BLaER1 (cell line): ENCODE data around the gene MYMX.
A peak's percentile ranks its signal among the peaks of the same experiment; 100 is the strongest.

Experiments
- H3K27ac ChIP-seq: shearing (Covaris generic); formaldehyde crosslinking; 2 replicates; pipeline ENCODE4 v1.8.1; 2022
- H3K27me3 ChIP-seq: shearing (Covaris generic); formaldehyde crosslinking; 2 replicates; pipeline ENCODE4 v1.8.1; 2022
- H3K36me3 ChIP-seq: shearing (Covaris generic); formaldehyde crosslinking; 2 replicates; pipeline ENCODE4 v1.8.1; 2022
- H3K4me1 ChIP-seq: shearing (Covaris generic); formaldehyde crosslinking; 2 replicates; pipeline ENCODE4 v1.8.1; 2022
- H3K4me2 ChIP-seq: shearing (Covaris generic); formaldehyde crosslinking; 2 replicates; pipeline ENCODE4 v1.8.1; 2022
- H3K4me3 ChIP-seq: shearing (Covaris generic); formaldehyde crosslinking; 2 replicates; pipeline ENCODE4 v1.8.1; 2022
- H3K9ac ChIP-seq: shearing (Covaris generic); formaldehyde crosslinking; 2 replicates; pipeline ENCODE4 v1.8.1; 2022
- H3K9me3 ChIP-seq: shearing (Covaris generic); formaldehyde crosslinking; 2 replicates; pipeline ENCODE4 v1.8.1; 2022
- H4K20me1 ChIP-seq: shearing (Covaris generic); formaldehyde crosslinking; 2 replicates; pipeline ENCODE4 v1.8.1; 2022
- Cebpa-rat ChIP-seq: shearing (Covaris generic); IDR thresholded peaks from 2 replicates; pipeline ENCODE4 v1.8.1; 2022

Gene MYMX

DNA sequence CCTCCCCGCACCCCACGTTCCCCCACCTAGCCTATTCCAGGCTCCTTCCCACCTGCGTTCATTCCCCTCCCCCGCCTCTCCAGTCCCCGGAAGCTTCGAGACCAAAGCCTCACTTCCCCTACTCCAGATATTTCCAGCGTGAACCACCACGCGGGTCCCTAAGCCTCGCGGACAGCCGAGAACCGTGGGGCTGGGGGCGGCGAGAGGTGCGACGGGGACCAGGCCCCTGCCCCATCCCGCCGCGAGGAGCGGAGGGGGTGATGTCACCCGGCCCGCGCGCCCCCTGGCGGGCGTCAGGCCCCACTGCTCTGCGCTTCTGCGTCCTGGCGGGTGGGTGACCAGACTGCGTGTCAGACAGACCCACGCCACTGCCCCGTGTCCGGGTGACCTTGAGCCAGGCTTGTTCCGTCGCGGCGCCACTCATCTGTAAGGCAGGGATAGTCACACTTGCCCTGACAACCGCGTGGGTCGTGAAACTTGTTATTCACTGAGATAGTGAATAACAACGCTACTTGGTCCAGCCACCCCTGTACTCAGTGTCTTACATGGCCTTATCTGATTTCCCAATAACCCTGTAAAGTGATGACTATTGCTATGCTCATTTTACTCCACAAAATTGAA, 21.2 kb downstream of the MYMX start:
- Histone ChIP-seq H3K27me3 (no peaks in the 10 kb centered on the region), H3K4me3 (peak overlapping the region; percentile 72), H3K9me3 (no peaks in the 10 kb centered on the region), H3K27ac (peak overlapping the region; percentile 83), H4K20me1 (no peaks in the 10 kb centered on the region), H3K9ac (peak overlapping the region; percentile 76), H3K4me2 (peak overlapping the region; percentile 88), H3K4me1 (peaks cover 43% of the 10 kb centered on the region), H3K36me3 (peaks cover 10% of the 10 kb centered on the region)
- no peak for TF ChIP-seq Cebpa-rat

DNA sequence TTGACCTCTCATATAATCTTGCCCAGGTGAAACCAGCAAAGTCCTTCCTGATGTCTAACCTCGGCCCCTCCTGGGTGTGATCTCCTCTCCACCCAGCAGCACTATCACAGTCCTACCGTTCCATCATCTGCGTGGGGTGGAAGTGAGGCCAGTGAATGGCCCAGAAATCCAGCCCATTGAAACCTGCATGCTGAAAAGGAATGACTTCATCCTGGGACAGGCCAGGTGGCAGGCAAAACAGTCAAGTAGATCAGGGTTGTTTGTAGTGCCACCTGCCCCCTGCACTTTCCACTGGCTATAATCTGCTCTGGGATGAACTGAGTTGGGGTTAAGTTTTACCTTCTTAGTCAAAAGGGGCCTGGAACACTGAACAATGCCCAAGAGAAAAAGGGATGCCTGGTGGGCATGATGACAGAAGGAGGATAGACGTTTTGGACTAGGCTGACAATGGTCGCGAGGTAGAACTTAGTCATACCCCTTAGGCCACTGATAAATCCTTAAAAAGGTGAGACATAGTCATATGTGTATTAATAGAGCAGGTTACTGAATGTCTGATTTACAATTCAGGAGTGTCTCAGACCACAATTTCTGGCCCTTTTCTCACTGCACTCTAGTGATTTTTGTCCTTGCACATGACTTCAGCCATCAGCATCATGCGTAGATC, 22.1 kb downstream of the MYMX start:
- TF ChIP-seq Cebpa-rat, result no peak
- Histone ChIP-seq H4K20me1 (no peaks in the 10 kb centered on the region), H3K27me3 (no peaks in the 10 kb centered on the region), H3K36me3 (peaks cover under 1% of the 10 kb centered on the region; the same call in 1 of the 2 replicates), H3K27ac (no peak overlapping the region), H3K9ac (no peak overlapping the region), H3K4me1 (peaks cover 34% of the 10 kb centered on the region), H3K9me3 (no peaks in the 10 kb centered on the region), H3K4me3 (no peak overlapping the region), H3K4me2 (no peak overlapping the region)

DNA sequence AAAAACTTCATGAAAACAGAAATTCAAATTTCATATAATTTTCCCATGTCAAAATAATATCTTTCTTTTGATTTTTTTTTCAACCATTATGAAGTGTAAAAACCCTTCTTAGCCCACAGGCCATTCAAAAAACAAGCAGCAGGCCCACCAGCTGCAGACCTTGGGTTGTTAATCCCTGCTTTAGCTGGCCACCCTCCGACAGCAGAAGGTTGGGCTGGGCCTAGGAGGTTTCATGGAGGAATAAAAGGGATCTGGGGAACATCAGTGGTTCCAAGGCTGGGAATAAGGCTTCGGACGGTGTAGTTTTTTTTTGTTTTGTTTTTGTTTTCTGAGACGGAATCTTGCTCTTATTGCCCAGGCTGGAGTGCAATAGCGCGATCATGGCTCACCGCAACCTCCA, 26.6 kb downstream of the MYMX start:
- TF ChIP-seq Cebpa-rat, result no peak
- Histone ChIP-seq H4K20me1 (peaks cover 14% of the 10 kb centered on the region), H3K36me3 (peaks cover 4% of the 10 kb centered on the region), H3K4me2 (no peak overlapping the region), H3K4me1 (peaks cover 15% of the 10 kb centered on the region), H3K9me3 (no peaks in the 10 kb centered on the region), H3K4me3 (no peak overlapping the region), H3K27me3 (no peaks in the 10 kb centered on the region), H3K27ac (no peak overlapping the region), H3K9ac (no peak overlapping the region)

DNA sequence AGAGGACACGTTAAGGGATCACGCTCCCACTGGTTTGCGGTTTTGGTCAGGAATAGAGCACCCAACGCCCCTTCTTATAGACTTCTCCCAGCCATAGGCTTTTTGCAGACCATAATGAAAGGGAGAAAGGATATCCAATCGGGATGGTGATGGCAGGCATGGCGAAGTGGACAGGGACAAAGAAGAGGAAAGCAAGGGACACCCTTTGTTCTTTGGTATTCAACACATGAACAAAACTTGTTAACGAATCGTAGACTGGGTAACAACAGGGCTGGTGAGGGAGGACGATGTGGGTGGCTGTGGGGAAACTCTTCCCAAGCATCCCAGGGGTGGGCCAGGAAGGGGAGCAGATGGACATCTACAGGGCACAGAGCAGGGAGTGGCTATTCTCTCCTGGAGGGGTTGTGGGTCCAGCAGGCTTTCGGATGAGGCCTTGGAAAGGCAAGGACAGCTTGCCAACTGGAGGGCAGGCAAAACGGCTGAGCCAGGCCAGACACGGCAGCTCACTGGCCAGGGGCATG, 28.7 kb downstream of the MYMX start:
- TF ChIP-seq Cebpa-rat, result no peak
- H3K36me3 ChIP-seq, result peaks cover 25% of the 10 kb centered on the region
- H3K9me3 ChIP-seq, result no peaks in the 10 kb centered on the region
- H3K4me3 ChIP-seq, result peak overlapping the region; percentile 95
- peaks cover 35% of the 10 kb centered on the region for H3K4me1 ChIP-seq
- peak overlapping the region; percentile 98; the same call in 1 of the 2 replicates for H3K27ac ChIP-seq
- H3K27me3 ChIP-seq, result no peaks in the 10 kb centered on the region
- peaks cover 35% of the 10 kb centered on the region for H4K20me1 ChIP-seq
- peak overlapping the region; percentile 99 for H3K9ac ChIP-seq
- H3K4me2 ChIP-seq, result peak overlapping the region; percentile 71

DNA sequence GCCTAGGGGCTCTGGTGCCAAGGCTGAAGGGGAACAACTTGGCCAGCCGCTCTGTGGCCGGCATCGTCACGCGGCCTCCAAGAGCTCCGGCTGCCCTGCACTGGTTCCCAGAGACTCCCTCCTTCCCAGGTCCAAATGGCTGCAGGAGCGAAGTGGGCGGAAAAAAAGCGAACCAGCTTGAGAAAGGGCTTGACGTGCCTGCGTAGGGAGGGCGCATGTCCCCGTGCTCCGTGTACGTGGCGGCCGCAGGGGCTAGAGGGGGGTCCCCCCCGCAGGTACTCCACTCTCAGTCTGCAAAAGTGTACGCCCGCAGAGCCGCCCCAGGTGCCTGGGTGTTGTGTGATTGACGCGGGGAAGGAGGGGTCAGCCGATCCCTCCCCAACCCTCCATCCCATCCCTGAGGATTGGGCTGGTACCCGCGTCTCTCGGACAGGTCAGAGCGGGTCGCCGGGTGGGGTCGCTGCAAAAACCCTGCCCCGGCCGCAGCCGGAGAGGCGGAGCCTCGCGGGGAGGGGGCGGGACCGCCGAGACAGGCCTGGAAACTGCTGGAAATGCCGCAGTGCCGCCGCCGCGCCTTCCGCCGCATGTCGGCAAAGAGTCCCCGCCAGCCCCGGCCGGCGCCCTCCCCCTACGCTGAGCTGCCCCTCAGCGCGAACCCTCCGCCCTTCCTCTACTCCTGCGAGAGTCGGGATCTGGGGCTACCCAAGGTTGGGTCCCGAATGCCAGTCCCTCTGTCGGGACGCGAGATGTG, 29.4 kb downstream of the MYMX start:
- H3K4me3 ChIP-seq, result peak overlapping the region; percentile 95
- H3K4me1 ChIP-seq, result peaks cover 42% of the 10 kb centered on the region
- peaks cover 32% of the 10 kb centered on the region for H3K36me3 ChIP-seq
- peaks cover 41% of the 10 kb centered on the region for H4K20me1 ChIP-seq
- peak overlapping the region; percentile 71 for H3K4me2 ChIP-seq
- H3K9ac ChIP-seq, result peak overlapping the region; percentile 99
- peak overlapping the region; percentile 98 for H3K27ac ChIP-seq
- no peaks in the 10 kb centered on the region for H3K27me3 ChIP-seq
- TF ChIP-seq Cebpa-rat, result no peak
- H3K9me3 ChIP-seq, result no peaks in the 10 kb centered on the region

DNA sequence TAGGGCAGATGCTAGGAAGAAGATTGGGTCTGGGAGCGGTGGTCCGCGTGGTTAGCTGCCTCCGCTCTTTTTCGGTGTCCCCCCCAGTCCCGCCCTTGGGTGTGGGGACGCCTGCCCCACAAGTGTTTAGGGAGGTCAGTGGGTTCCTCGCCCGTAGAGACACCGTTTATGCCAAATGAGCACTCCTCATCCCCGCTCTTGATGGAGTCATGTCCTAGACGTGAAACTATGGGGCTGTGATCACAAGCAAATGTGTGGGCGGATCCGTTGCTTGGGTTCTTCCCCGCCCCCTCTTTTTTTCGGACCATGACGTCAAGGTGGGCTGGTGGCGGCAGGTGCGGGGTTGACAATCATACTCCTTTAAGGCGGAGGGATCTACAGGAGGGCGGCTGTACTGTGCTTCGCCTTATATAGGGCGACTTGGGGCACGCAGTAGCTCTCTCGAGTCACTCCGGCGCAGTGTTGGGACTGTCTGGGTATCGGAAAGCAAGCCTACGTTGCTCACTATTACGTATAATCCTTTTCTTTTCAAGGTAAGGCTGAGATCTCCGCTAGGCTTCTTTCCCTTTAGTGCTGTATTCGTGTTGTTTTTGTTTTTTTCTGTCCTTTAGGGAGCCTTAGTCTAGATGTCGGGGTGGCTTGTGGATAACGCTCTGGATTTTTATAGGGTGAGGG, 30.1 kb downstream of the MYMX start, which contains the start of gene HSP90AB1:
Gene HSP90AB1 (plus strand): TSS at position 439 of the 675 bp plus-strand sequence. CDS start 1,529 bp downstream, outside the sequence.
- H3K4me2 ChIP-seq, result peak within 1 kb of the TSS; percentile 71
- H3K36me3 ChIP-seq, result peaks cover 39% of the 10 kb centered on the region
- H3K4me3 ChIP-seq, result peak within 1 kb of the TSS; percentile 95
- H3K9ac ChIP-seq, result peak within 1 kb of the TSS; percentile 99
- peaks cover 43% of the 10 kb centered on the region for H3K4me1 ChIP-seq
- H3K9me3 ChIP-seq, result no peaks in the 10 kb centered on the region
- TF ChIP-seq Cebpa-rat, result no peak
- H3K27ac ChIP-seq, result peak within 1 kb of the TSS; percentile 98
- H3K27me3 ChIP-seq, result no peaks in the 10 kb centered on the region
- peaks cover 48% of the 10 kb centered on the region for H4K20me1 ChIP-seq

DNA sequence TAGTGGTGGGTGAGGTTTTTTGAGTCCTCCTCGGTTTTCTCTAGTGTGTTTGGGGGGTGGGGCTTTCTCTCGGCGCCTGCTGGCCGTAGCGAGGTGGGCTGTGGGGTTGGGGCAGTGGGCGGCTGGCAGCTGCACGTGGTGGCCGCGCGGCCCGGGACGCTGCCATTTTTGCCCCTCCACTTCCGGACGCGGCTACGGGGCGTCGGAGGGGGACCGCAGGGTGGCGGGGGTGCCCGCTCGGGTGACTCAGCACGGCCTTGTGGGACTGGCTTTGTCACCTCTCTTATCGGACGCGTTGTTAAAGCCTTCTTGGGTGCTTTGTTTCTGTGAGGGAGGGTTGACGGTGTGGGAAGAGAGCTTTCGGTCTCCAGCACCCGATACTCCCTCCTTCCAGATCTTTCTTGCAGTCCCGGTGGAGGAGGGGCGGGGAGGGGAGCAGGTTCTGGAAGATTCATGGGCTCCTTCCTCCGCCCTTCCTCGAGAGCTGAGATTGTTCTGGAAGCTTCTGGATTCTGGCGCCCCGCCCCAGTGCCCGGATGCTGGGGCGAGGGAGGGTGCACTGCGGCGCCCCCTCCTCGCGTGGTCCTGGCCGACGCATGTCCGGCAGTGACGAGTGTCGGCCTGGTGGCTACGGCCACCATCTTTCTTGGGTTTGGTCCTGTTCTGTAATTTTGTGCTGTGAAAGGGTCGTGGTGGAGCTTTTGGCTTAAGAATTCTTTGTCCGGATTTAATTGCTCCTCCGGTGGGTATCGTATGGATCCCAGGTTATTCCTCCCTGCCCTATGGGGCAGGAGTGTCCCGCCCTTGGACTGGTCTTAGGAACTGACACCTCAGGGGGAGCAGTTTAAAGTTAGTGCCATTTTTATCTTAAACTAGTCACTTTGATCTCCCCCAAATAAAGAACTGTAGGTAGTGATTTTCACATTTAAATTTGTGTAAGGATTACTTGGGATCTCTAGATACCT, 30.9 kb downstream of the MYMX start:
- peaks cover 42% of the 10 kb centered on the region for H3K4me1 ChIP-seq
- TF ChIP-seq Cebpa-rat, result no peak
- H4K20me1 ChIP-seq, result peaks cover 57% of the 10 kb centered on the region
- no peaks in the 10 kb centered on the region for H3K27me3 ChIP-seq
- peak overlapping the region; percentile 95 for H3K4me3 ChIP-seq
- peak overlapping the region; percentile 99 for H3K9ac ChIP-seq
- peak overlapping the region; percentile 98 for H3K27ac ChIP-seq
- peaks cover 47% of the 10 kb centered on the region for H3K36me3 ChIP-seq
- H3K4me2 ChIP-seq, result peak overlapping the region; percentile 71
- H3K9me3 ChIP-seq, result no peaks in the 10 kb centered on the region

DNA sequence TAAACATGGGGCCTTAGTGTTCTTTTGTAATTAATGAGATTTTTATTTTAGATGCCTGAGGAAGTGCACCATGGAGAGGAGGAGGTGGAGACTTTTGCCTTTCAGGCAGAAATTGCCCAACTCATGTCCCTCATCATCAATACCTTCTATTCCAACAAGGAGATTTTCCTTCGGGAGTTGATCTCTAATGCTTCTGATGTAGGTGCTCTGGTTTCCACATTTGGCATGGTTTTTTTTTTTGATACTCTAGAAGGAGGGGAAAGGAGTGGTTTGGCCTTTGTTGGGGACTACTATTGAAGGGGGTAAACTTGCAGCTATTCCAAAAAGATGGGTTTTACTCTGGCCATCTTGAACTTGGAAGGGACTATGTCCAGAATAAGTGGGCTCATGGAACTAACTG, 31.9 kb downstream of the MYMX start:
- Histone ChIP-seq H3K4me2 (peak overlapping the region; percentile 71), H3K9ac (peak overlapping the region; percentile 99), H3K27me3 (no peaks in the 10 kb centered on the region), H3K27ac (peak overlapping the region; percentile 98; the same call in 1 of the 2 replicates), H3K36me3 (peaks cover 57% of the 10 kb centered on the region), H3K4me3 (peak overlapping the region; percentile 95), H3K4me1 (peaks cover 48% of the 10 kb centered on the region), H4K20me1 (peaks cover 66% of the 10 kb centered on the region), H3K9me3 (no peaks in the 10 kb centered on the region)
- TF ChIP-seq Cebpa-rat, result no peak
